ENCODE results near the gene THOP1.

THOP1 gene

GRCh38 chr19:2804156-2805004 lies 19.1 kb downstream of the THOP1 start:
- no peak for DNase-seq

GRCh38 chr19:2805261-2805900 lies 20.1 kb downstream of the THOP1 start:
- DNase-seq, result no peak

GRCh38 chr19:2805991-2806649 lies 20.8 kb downstream of the THOP1 start:
- no peak for DNase-seq

DNA sequence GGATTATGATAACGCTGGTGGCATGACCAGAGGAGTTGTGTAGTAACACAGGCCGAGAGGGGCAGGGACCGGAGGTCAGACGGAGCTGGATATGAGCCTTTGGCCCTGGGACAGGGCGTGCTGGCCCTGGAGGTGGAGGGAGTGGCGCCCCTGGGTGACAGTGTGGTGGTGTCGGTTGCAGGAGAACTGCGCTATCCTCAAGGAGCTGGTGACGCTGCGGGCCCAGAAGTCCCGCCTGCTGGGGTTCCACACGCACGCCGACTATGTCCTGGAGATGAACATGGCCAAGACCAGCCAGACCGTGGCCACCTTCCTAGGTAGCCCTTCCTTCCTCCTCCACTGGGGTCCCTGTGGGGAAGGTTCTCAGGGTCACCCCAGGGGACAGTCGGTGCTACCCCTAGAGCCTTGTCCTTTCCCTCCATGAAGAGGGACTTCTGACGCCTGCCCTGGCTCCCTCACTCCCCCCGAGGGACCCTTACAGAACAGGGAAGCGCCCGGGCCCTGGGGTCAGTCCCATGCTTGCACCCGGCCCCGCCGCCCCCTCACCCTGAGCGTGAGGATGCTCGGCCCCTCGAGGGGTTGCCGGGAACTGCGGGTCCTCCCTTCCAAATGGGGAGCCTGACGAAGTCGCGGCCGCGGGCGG lies 21.6 kb downstream of the THOP1 start:
- no peak for DNase-seq

GRCh38 chr19:2807379-2808128 lies 22.3 kb downstream of the THOP1 start:
- DNase-seq, result no peak

- no peak for DNase-seq
Measured at GRCh38 chr19:2808129-2808941, 23.0 kb downstream of the THOP1 start.

DNA sequence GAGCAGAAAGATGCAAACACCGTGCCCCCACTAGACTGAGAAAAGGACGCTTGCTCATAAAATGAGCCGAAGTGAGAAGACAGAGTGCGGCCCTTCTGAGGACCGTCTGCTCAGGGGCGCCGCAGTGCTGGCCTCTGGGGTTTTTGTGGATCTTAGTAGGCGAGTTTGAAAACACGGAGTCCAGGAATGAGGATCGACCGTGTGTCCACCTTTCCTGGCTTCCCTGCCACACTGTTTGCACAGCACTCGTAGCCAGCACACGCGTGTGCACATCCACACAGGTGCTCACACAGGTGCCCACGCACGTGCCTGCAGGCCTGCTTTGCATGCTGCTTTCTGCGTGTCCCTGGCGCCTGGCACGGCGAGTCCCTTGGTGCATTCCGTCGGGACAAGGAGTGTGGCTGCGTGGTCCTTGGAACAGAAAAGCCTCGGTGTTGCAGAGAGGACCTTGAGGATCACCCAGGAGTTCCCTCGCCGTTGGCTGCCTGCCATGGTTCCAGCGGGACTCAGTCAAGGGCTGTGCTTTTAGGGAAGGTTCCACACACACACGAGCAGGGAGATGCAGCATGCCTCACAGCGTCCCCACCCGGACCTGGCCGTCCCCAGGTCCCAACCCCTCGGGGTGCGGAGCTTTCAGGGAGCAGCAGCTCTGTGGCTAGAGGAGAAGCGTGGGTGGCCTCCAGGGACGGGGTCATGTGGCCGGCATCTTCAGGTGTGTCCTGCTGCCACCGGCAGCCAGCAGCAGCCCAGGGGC lies 24.3 kb downstream of the THOP1 start:
- DNase-seq, result no peak

GRCh38 chr19:2810141-2811091 lies 25.1 kb downstream of the THOP1 start:
- no peak for DNase-seq

DNA sequence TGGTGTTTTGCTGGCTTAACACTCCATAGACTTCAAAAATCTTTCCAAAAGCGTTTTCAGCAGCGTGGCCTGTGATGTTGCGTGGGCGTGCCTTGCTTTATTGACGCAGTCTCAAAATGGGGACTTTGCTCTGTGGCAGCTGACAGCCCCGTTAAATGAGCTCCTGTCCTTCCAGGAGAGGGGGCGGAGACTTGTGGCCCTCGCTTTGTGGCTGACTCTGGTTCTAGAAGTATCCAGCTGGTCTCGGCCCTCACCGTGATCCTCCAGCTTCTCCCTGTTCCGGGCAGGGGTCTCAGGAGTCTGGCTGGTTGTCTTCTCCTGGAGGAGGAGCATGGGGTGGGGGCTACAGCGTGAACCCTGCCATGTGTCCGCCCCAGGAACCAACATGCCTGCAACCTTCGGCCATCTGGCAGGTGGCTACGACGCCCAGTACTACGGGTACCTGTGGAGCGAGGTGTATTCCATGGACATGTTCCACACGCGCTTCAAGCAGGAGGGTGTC lies 26.0 kb downstream of the THOP1 start:
- DNase-seq, result no peak

DNA sequence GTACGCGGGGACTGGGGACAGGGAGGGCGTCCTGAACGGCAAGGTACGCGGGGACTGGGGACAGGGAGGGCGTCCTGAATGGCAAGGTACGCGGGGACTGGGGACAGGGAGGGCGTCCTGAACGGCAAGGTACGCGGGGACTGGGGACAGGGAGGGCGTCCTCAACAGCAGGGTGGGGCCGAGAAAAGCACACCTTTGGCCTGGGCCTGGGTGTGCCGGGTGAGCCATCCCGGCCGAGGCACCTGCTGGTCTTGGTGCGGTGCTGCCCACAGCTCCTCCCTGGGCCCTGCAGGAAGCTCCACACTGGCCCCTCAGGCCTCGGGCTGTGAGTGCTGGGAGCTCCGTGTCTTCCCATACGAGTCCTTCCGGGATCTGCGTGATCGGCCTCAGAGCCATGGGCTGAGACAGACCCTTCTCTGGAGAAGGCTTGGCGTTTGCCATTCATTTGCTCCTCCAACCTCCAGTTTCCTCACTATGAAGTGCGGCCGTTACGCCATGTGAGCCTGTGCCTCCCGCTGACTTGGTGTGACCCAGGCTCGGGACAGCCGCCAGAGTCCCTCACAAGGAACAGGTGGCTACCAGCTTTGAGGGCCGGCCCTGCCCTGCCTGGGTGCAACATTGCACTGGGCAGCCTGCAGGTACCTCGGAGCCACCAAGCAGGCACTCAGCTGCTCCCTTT lies 26.6 kb downstream of the THOP1 start:
- no peak for DNase-seq

GRCh38 chr19:2812414-2813234 lies 27.3 kb downstream of the THOP1 start:
- no peak for DNase-seq

DNA sequence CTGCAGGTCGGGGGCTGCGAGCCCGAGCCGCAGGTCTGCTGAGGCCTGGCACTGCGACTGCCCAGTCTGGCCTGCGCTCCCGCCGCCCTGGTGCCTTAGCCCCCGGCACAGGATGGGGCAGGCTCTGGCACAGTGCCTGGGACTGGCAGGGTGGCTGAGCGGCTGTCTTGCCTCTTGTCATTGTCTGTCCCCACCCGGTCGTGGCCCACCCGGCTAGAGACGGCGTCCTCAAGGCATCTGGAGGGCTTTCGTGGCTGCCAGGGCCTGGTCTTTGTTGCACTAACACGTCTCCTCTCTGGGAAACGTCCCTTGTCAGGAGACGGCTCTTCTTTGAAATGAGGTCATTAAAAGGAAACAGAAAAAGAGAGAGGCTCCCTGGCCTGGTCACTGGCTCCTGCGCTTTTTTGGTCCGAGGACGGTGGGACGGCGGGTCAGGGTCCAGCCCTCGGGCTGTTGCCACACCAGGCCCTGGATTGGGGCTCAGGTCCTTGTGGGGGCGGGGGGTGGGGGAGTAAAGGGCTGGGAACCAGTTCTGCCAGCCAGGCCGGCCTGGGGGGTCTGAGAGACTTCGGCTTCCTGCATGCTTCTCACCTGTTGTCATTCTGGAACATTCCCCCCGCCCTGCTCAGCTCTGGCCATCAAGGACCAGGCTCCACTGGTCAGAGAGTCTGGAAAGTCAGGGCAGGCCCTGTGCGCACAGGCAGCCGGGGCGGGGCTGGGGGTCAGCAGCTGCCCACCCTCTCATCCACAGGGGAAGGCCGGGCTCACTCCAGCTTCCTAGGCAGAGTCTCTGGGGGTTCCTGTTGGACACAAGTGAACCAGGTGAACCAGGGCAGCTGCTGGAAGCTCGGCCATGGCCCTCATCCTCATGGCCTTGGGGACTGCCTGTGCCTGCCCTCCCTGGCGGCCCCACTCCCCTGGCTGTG lies 28.2 kb downstream of the THOP1 start:
- no peak for DNase-seq

GRCh38 chr19:2814426-2814825 lies 29.1 kb downstream of the THOP1 start:
- no peak for DNase-seq

GRCh38 chr19:2815191-2815614 lies 29.9 kb downstream of the THOP1 start:
- no peak for DNase-seq

DNA sequence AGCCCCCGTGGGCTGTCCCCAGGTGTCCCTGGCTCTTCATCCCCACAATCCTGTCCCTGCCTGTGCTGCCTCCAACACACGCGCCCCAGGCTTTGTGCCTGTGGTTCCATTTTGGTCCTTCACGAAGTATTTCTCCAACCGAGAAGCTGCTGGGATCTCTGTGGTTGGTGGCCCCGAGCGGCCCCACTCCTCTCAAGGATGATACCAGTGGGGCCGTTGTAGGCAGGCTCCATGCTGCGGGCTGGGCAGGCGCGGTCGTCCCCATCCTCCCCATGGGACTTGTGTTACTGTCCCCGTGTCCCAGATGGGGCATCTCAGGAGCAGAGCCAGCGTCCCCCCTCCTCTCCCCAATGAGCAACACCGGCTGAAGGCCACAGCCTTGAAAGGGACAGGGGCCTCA lies 30.6 kb downstream of the THOP1 start:
- DNase-seq, result no peak

GRCh38 chr19:2816641-2817040 lies 31.3 kb downstream of the THOP1 start:
- no peak for DNase-seq
